ENCODE results near the gene PHOX2B.

GRCh38 chr4:41757521-41758156 lies 9.1 kb upstream of the PHOX2B start:
- TF ChIP-seq POLR2A (IDR thresholded peaks at IDR 0.05; ENCODE audit: low read length) (no peak), GATA1 (IDR thresholded peaks at IDR 0.05; ENCODE audit: low read depth, low read length) (no peak)

Data from erythroblast (primary cell).